Pulmonary artery endothelial cell (primary cell): ENCODE measurements around the gene METTL9. TPM values are rescaled to one million over a fixed set of nuclear protein-coding genes. Genes with fewer than 3 reads are reported as not detected.
A peak's percentile ranks its signal among the peaks of the same experiment; 100 is the strongest.
"Not testable (repeated sequence)": the region's sequence is repeated elsewhere in the genome, so short reads cannot be mapped to it uniquely, and the experiment has no call there.

Experiments
- DNase-seq: peaks from one replicate; pipeline ENCODE4 v3.0.0-alpha.2; 2011; ENCODE audit warnings: low read depth, low spot score
- total RNA-seq: library from RNA; depleted of rRNA; stranded (reverse); fragments of >200 nt; gene quantifications from 2 replicates; pipeline ENCODE4 v1.2.3, GENCODE V29; 2014

The METTL9 gene
- 150 and 193 TPM in 2 replicates for total RNA-seq

- peak; percentile 83 for DNase-seq
Observed at GRCh38 chr16:21599122-21600030, at the start of gene METTL9. Gene METTL9 (plus strand): TSS chr16:21599577. CDS start chr16:21599734, 157 bp downstream.

DNA sequence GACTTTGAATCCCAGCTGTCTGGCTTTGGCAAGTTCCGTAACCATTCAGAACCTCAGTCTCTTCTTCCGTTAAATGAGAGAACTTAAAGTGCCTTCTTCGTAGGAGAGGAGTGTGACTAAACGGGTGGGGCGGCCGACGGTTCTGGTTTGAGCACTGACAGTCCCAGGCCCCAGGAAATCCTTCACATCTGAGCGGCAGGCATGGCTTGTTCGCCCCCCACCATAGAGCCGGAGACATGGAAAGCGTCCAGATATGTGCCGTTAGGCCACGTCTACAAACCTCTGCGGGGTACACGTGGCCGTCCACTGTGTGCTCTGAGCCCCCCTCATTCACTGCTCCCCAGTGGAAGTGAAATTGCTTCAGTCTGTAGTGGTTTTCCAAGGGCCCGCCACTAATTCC, 49.4 kb upstream of the METTL9 start:
- DNase-seq, result not testable (repeated sequence)

DNA sequence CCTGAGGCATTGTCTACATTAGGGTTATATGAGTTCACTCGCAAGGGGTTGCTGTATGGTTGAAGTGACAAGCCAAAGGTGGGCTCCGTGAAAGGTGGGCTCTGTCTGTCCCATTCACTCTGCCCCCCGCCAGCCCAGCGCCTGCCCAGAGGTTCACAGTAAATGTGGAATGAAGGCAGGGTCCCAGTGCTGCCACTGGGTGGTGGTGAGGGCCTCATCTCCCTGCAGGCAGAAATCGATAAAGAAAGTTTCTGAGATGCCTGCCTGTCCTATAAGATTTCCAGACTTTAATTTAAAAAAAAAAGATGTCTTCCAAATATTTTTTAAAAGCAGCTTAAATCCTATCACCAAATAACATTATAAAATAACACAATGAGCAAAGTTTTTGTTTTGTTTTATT, 48.9 kb upstream of the METTL9 start:
- DNase-seq, result not testable (repeated sequence)

GRCh38 chr16:21551076-21551475, 48.3 kb upstream of the METTL9 start:
- not testable (repeated sequence) for DNase-seq

DNA sequence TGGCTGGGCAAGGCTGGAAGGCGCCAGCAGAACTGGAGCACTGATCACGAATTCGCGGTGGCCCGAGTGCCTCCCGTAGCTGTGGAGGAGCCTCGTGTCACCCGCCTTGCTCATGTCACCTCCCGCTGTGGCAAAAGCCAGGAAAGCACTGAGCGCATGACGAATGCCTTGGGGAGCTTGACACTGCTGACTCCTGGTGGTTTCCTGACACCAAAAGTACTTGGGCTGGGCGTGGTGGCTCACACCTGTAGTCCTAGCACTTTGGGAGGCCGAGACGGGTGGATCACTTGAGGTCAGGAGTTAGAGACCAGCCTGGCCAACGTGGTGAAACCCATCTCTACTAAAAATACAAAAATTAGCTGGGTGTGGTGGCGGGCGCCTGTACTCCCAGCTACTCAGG, 47.8 kb upstream of the METTL9 start:
- not testable (repeated sequence) for DNase-seq

DNA sequence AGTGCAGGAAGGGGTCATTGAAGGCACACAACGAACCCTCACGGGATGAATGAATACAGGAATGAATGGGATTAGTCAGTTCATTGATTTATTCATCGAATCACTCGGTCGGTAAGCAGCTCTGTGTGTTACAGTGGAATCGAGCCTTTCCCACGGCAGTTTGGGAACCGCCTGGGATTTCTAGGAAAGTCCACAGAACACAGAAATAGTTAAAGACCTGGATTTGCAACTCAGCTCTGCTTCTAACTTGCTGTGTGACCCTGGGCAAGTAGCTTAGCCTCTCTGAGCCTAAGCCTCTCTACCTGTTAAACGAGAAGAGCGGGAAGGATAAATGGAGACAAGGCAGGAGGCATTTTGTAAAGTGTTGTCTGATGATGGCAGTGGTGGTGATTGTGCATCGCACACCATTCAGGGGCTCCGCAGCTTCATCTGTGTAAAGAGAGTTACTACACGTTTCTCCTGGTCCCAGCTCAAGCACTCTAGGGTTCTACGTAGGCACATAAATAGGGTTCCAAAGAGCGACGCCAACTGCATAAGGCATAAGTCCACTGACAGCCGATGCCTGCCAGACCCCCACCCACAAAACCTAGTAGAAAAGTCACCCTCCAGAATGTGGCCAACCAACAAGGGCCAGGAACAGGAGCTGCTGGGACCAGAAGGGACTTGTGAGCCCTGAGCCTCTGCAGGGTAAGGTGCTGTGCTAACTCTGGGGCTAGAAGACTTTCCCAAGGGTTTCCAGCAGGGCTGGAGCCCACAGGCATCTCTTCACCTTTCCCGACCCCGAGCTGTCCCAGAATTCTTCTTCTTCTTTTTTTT, 45.7 kb upstream of the METTL9 start:
- DNase-seq, result not testable (repeated sequence)

GRCh38 chr16:21554795-21555585, 44.4 kb upstream of the METTL9 start:
- peak; percentile 11 for DNase-seq

GRCh38 chr16:21555621-21556020, 43.8 kb upstream of the METTL9 start:
- not testable (repeated sequence) for DNase-seq

- DNase-seq, result not testable (repeated sequence)
Observed at GRCh38 chr16:21556026-21556595, 43.3 kb upstream of the METTL9 start.

DNA sequence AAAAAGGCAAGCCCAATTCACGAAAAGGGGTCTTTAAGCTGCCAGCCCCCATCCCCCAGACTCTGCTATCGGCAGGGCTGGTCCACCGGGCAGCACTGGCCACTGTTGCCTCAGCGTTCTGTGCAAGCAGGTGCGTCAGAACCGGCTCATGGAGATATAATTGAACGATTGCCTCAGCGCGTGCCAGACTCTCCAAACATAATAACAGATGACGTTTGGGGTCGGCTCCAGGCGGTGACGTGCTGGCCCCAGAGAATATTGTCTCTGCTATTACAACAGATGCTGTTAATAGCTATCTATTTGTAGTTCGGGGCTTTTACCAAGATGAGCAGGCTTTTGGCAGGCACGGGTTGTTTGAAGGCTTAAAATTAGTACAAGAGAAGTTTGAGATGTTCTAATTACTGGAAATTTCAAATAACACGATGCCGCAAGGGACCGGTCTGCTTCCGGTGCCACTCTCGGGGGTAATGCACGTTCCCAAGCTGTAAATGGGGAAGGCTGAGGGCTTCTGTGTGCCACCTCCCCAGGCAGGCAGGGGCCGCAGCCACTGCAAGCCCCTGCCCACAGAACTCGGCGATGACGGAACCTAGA, 42.6 kb upstream of the METTL9 start:
- DNase-seq, result not testable (repeated sequence)

DNA sequence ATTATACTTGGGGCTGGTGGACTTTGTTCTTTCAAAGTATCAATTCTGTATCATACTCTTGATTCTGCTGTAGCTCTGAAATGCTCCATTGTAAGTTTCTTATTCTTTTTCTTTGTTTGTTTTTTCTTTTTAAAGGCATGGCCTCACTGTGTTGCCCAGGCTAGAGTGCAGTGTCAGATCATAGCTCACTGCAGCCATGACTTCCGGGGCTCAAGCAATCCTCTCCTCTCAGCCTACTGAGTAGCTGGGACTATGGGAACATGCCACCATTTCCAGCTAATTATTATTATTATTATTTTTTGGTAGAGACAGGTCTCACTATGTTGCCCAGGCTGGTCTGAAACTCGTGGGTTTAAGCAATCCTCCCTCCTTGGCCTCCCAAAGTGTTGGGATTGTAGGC, 38.9 kb upstream of the METTL9 start:
- DNase-seq, result no peak

DNA sequence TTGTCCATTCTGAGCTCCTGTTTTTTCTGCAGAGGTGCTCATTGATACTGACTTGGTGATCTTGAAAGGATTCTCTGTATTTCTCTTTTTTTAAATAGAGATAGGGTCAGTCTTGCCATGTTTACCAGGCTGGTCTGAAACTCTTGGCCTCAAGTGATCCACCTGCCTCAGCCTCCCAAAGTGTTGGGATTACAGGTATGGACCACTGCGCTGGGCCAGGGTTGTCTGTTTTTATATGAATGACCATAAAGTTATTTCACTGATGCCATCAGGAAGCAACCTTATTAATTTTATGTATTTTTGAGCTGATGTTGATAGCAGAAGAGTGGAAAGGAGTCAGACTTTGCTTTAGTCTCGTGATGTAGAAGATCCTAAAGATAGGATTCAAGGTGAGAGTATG, 35.7 kb upstream of the METTL9 start:
- DNase-seq, result no peak

DNA sequence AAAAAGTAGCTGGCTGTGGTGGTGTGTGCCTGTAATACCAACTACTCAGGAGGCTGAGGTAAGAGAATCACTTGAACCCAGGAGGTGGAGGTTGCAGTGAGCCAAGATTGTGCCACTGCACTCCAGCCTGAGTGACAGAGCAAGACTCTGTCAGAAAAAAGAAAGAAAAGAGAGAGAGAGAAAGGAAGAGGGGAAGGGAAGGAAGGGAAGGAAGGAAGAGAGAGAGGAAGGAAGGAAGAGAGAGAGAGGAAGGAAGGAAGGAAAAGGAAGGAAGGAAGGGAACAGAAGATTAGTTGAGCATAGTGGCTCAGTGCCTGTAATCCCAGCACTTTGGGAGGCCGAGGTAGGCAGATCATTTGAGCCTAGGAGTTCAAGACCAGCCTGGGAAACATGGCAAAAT, 35.0 kb upstream of the METTL9 start:
- DNase-seq, result not testable (repeated sequence)

GRCh38 chr16:21565507-21565860, 33.9 kb upstream of the METTL9 start:
- no peak for DNase-seq

- DNase-seq, result no peak
Observed at GRCh38 chr16:21565861-21566669, 33.3 kb upstream of the METTL9 start.

GRCh38 chr16:21566891-21567414, 32.4 kb upstream of the METTL9 start:
- DNase-seq, result no peak

- not testable (repeated sequence) for DNase-seq
Observed at GRCh38 chr16:21567496-21567895, 31.9 kb upstream of the METTL9 start.

GRCh38 chr16:21568502-21569189, 30.7 kb upstream of the METTL9 start:
- no peak for DNase-seq

DNA sequence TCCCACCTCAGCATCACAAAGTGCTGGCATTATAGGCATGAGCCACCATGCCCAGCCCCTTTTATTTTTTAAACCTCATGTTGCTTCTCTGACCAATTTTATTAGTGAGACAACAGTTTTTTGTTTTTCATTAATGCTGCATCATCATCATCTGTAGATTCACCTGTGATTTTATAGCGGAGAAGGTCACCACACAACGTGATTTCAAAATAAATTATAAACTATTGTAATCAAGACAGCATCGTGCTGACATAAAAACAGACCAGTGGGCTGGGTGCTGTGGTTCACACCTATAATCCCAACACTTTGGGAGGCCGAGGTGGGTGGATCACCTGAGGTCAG, 28.7 kb upstream of the METTL9 start:
- no peak for DNase-seq
